GM06990 (cell line): Measurements from ENCODE around the gene DDAH2.

Experiments used
- DNase-seq: peaks from one replicate; pipeline ENCODE4 v3.0.0-alpha.2; 2011; ENCODE audit not compliant: insufficient read length; ENCODE audit errors: extremely low read depth
- H3K27me3 ChIP-seq: replicated peaks from 2 replicates; pipeline ENCODE4 v1.6.0; 2011; ENCODE audit warnings: low read length; ENCODE audit not compliant: control insufficient read depth, insufficient read depth
- H3K36me3 ChIP-seq: 2 replicates; pipeline ENCODE4 v1.5.1; 2011; ENCODE audit warnings: low read length; ENCODE audit not compliant: control insufficient read depth, insufficient read depth
- H3K4me3 ChIP-seq: replicated peaks from 2 replicates; pipeline ENCODE4 v1.5.1; 2011; ENCODE audit warnings: low read depth, mild to moderate bottlenecking, control low read depth, low read length
- CTCF ChIP-seq: IDR thresholded peaks from 2 replicates; pipeline ENCODE4 v1.5.1; 2011; ENCODE audit warnings: low read length, control low read depth, mild to moderate bottlenecking, inconsistent platforms; ENCODE audit not compliant: insufficient read depth, poor library complexity, severe bottlenecking

The DDAH2 gene

GRCh38 chr6:31721351-31722020 lies 7.6 kb downstream of the DDAH2 start, which contains the start of gene LY6G6C:
LY6G6C (minus strand) TSS chr6:31721746; CDS start chr6:31721679, 67 bp downstream.
- H3K4me3 ChIP-seq, result no peak within 1 kb of the TSS
- H3K36me3 ChIP-seq, result no peaks in the 10 kb centered on the region
- DNase-seq, result no peak
- H3K27me3 ChIP-seq, result no peaks in the 10 kb centered on the region; the same call in 1 of the 2 replicates
- no peak for TF ChIP-seq CTCF

- Histone ChIP-seq H3K27me3 (no peaks in the 10 kb centered on the region; the same call in 1 of the 2 replicates), H3K4me3 (no peak overlapping the region), H3K36me3 (no peaks in the 10 kb centered on the region)
- no peak for DNase-seq
- TF ChIP-seq CTCF, result no peak
Observed at GRCh38 chr6:31720196-31720770, 8.8 kb downstream of the DDAH2 start.

GRCh38 chr6:31719001-31719400 lies 10.1 kb downstream of the DDAH2 start:
- no peaks in the 10 kb centered on the region; the same call in 1 of the 2 replicates for H3K27me3 ChIP-seq
- no peak overlapping the region for H3K4me3 ChIP-seq
- H3K36me3 ChIP-seq, result no peaks in the 10 kb centered on the region
- no peak for TF ChIP-seq CTCF
- DNase-seq, result no peak

GRCh38 chr6:31718265-31718664 lies 10.8 kb downstream of the DDAH2 start:
- TF ChIP-seq CTCF, result no peak
- Histone ChIP-seq H3K36me3 (no peaks in the 10 kb centered on the region), H3K4me3 (no peak overlapping the region), H3K27me3 (no peaks in the 10 kb centered on the region; the same call in 1 of the 2 replicates)
- DNase-seq, result no peak

- no peak for TF ChIP-seq CTCF
- H3K27me3 ChIP-seq, result no peaks in the 10 kb centered on the region; the same call in 1 of the 2 replicates
- H3K4me3 ChIP-seq, result no peak overlapping the region
- no peaks in the 10 kb centered on the region for H3K36me3 ChIP-seq
- DNase-seq, result no peak
Observed at GRCh38 chr6:31717499-31718222, 11.4 kb downstream of the DDAH2 start.
